HepG2 (cell line): ENCODE data around the gene ANAPC2. TPM values are rescaled to one million over a fixed set of nuclear protein-coding genes. Genes with fewer than 3 reads are reported as not detected.

Source experiments
- HES4 ChIP-seq: sonication (generic); formaldehyde crosslinking; IDR thresholded peaks from 2 replicates; pipeline ENCODE4 v1.9.0; 2021; ENCODE audit warnings: mild to moderate bottlenecking, missing genetic modification reagents, borderline replicate concordance
- HNF4G ChIP-seq, 2 experiments: sonication (generic) in 1 of 2; formaldehyde crosslinking in 1 of 2; IDR thresholded peaks; 2 replicates each; pipeline versions ENCODE4 v1.4.0 to v1.6.1; 2011 to 2020; ENCODE audit warnings: borderline replicate concordance in 2 of 2, low read depth in 2 of 2, mild to moderate bottlenecking in 2 of 2, low read length in 1 of 2, missing genetic modification reagents in 1 of 2, moderate library complexity in 1 of 2
- MTA3 ChIP-seq: sonication (generic); formaldehyde crosslinking; IDR thresholded peaks from 2 replicates; pipeline ENCODE4 v1.4.0; 2020; ENCODE audit warnings: missing genetic modification reagents
- SP2 ChIP-seq: sonication (generic); formaldehyde crosslinking; IDR thresholded peaks from 2 replicates; pipeline ENCODE4 v1.5.1; 2020; ENCODE audit warnings: mild to moderate bottlenecking, missing genetic modification reagents
- ZNF333 ChIP-seq: sonication (generic); formaldehyde crosslinking; IDR thresholded peaks from 2 replicates; pipeline ENCODE4 v1.4.0; 2020; ENCODE audit warnings: mild to moderate bottlenecking, missing genetic modification reagents, borderline replicate concordance
- polyA plus RNA-seq, 8 experiments: library from polyadenylated mRNA; depleted of rRNA in 3 of 8; stranded (reverse) in 7 of 8; unstranded in 1 of 8; fragments of >200 nt; fragmentation: Illumina TruSeq in 4 of 8; extraction: Trizol in 4 of 8; gene quantifications; 2 replicates each; pipeline versions ENCODE4 v1.2.1 to v1.2.3, GENCODE V29; 2011 to 2016; ENCODE audit warnings: low read depth in 4 of 8, missing spikeins in 1 of 8, mixed read lengths in 1 of 8; ENCODE audit not compliant: insufficient read depth in 1 of 8
- total RNA-seq, 5 experiments: library from RNA; depleted of rRNA; stranded (reverse); fragments of >200 nt; fragmentation: Illumina TruSeq; extraction: Trizol; gene quantifications; 2 replicates each; pipeline ENCODE4 v1.2.3, GENCODE V29; 2016; ENCODE audit warnings: low read depth in 1 of 5
- TF ChIP-seq, protein P1 (sequence below): sonication (generic); formaldehyde crosslinking; IDR thresholded peaks from 2 replicates; pipeline ENCODE4 v1.4.0; 2020; ENCODE audit warnings: missing genetic modification reagents
- TF ChIP-seq, protein P2 (sequence below): sonication (generic); formaldehyde crosslinking; IDR thresholded peaks from 2 replicates; pipeline ENCODE4 v1.5.0; 2020; ENCODE audit warnings: mild to moderate bottlenecking, missing genetic modification reagents
- TF ChIP-seq, protein P3 (sequence below), 2 experiments: fragments of 450-650 bp in 1 of 2; sonication (generic) in 1 of 2; formaldehyde crosslinking in 1 of 2; IDR thresholded peaks; 2 replicates each; pipeline versions ENCODE4 v1.6.1 to v1.8.0; 2016 to 2022; ENCODE audit warnings: antibody characterized with exemption in 1 of 2, mild to moderate bottlenecking in 1 of 2, missing genetic modification reagents in 1 of 2

ANAPC2 gene
- total and polyA plus RNA-seq, 2 of the 13 experiments (the other 11 are each of a cell fraction or from before 2014, with no cell fraction given): 12.3 to 15.4 TPM

DNA sequence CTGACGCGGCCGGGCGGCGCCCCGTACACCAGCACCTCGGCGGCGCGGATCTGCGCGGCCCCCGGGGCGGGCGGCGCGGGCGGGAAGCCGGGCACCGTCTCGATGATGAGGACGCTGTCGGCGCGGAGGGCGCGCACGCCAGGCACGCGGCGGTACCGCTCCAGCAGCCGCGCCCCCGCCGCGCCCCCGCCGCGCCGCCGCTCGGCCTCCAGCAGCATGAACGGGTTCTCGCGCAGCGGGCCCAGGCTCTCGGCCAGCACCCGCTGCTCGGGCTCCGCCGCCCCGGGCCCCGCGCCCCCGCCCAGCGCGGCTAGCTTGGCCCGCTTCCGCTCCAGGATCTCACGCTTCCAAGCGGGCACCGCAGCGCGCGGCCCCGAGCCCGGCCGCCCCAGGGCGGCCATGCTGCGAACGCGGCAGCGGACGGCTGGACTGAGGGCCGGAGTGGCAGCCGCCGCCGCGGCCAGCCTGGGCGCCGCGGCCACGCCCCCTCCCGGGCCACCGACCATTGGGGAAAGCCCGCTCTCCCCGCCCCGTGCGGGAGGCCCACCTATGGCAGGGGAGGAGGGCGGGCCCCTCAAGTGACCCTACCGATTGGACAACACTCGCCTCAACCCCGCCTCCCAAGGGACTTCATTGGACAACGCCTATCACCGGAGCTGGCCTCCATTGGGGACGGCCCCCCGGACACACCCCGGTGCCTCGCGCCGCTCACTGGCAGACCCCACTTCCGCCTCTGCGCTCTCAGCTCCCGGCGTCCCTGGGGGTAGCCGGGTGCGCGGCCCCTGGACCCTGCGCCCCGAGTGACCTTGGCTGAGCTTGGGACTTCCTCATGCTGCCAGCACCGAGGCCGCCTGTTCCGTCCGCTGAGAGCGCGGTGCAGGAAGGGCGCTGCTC lies 12.2 kb upstream of the ANAPC2 start, which contains the start of gene TPRN (continued):
- TF ChIP-seq, protein P1, sequence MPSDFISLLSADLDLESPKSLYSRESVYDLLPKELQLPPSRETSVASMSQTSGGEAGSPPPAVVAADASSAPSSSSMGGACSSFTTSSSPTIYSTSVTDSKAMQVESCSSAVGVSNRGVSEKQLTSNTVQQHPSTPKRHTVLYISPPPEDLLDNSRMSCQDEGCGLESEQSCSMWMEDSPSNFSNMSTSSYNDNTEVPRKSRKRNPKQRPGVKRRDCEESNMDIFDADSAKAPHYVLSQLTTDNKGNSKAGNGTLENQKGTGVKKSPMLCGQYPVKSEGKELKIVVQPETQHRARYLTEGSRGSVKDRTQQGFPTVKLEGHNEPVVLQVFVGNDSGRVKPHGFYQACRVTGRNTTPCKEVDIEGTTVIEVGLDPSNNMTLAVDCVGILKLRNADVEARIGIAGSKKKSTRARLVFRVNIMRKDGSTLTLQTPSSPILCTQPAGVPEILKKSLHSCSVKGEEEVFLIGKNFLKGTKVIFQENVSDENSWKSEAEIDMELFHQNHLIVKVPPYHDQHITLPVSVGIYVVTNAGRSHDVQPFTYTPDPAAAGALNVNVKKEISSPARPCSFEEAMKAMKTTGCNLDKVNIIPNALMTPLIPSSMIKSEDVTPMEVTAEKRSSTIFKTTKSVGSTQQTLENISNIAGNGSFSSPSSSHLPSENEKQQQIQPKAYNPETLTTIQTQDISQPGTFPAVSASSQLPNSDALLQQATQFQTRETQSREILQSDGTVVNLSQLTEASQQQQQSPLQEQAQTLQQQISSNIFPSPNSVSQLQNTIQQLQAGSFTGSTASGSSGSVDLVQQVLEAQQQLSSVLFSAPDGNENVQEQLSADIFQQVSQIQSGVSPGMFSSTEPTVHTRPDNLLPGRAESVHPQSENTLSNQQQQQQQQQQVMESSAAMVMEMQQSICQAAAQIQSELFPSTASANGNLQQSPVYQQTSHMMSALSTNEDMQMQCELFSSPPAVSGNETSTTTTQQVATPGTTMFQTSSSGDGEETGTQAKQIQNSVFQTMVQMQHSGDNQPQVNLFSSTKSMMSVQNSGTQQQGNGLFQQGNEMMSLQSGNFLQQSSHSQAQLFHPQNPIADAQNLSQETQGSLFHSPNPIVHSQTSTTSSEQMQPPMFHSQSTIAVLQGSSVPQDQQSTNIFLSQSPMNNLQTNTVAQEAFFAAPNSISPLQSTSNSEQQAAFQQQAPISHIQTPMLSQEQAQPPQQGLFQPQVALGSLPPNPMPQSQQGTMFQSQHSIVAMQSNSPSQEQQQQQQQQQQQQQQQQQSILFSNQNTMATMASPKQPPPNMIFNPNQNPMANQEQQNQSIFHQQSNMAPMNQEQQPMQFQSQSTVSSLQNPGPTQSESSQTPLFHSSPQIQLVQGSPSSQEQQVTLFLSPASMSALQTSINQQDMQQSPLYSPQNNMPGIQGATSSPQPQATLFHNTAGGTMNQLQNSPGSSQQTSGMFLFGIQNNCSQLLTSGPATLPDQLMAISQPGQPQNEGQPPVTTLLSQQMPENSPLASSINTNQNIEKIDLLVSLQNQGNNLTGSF (CRISPR knock-in tag): no peak; the same call in 1 of the 2 replicates
- TF ChIP-seq HES4 (CRISPR knock-in tag): peak; percentile 84
- peak; percentile 96 for TF ChIP-seq SP2 (CRISPR knock-in tag)
- TF ChIP-seq, protein P2, sequence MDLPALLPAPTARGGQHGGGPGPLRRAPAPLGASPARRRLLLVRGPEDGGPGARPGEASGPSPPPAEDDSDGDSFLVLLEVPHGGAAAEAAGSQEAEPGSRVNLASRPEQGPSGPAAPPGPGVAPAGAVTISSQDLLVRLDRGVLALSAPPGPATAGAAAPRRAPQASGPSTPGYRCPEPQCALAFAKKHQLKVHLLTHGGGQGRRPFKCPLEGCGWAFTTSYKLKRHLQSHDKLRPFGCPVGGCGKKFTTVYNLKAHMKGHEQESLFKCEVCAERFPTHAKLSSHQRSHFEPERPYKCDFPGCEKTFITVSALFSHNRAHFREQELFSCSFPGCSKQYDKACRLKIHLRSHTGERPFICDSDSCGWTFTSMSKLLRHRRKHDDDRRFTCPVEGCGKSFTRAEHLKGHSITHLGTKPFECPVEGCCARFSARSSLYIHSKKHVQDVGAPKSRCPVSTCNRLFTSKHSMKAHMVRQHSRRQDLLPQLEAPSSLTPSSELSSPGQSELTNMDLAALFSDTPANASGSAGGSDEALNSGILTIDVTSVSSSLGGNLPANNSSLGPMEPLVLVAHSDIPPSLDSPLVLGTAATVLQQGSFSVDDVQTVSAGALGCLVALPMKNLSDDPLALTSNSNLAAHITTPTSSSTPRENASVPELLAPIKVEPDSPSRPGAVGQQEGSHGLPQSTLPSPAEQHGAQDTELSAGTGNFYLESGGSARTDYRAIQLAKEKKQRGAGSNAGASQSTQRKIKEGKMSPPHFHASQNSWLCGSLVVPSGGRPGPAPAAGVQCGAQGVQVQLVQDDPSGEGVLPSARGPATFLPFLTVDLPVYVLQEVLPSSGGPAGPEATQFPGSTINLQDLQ: 0 out of 2 replicates have a peak, but pooled peaks have one; percentile 23
- TF ChIP-seq ZNF333: no peak; the same call in 1 of the 2 replicates
- TF ChIP-seq, protein P3, sequence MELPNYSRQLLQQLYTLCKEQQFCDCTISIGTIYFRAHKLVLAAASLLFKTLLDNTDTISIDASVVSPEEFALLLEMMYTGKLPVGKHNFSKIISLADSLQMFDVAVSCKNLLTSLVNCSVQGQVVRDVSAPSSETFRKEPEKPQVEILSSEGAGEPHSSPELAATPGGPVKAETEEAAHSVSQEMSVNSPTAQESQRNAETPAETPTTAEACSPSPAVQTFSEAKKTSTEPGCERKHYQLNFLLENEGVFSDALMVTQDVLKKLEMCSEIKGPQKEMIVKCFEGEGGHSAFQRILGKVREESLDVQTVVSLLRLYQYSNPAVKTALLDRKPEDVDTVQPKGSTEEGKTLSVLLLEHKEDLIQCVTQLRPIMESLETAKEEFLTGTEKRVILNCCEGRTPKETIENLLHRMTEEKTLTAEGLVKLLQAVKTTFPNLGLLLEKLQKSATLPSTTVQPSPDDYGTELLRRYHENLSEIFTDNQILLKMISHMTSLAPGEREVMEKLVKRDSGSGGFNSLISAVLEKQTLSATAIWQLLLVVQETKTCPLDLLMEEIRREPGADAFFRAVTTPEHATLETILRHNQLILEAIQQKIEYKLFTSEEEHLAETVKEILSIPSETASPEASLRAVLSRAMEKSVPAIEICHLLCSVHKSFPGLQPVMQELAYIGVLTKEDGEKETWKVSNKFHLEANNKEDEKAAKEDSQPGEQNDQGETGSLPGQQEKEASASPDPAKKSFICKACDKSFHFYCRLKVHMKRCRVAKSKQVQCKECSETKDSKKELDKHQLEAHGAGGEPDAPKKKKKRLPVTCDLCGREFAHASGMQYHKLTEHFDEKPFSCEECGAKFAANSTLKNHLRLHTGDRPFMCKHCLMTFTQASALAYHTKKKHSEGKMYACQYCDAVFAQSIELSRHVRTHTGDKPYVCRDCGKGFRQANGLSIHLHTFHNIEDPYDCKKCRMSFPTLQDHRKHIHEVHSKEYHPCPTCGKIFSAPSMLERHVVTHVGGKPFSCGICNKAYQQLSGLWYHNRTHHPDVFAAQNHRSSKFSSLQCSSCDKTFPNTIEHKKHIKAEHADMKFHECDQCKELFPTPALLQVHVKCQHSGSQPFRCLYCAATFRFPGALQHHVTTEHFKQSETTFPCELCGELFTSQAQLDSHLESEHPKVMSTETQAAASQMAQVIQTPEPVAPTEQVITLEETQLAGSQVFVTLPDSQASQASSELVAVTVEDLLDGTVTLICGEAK (IDR thresholded peaks at IDR 0.05): no peak
- TF ChIP-seq, protein P3 (CRISPR knock-in tag; IDR thresholded peaks at IDR 0.05): peak; percentile 53; the same call in 1 of the 2 replicates
- TF ChIP-seq MTA3 (CRISPR knock-in tag): no peak
- peak; percentile 88 for TF ChIP-seq HNF4G (IDR thresholded peaks at IDR 0.05; ENCODE audit: borderline replicate concordance, low read depth, low read length)
- peak; percentile 94 for TF ChIP-seq HNF4G (CRISPR knock-in tag; IDR thresholded peaks at IDR 0.05; ENCODE audit: borderline replicate concordance, low read depth)
